Pulmonary artery endothelial cell (primary cell): ENCODE measurements around the gene PLCH2. TPM values are rescaled to one million over a fixed set of nuclear protein-coding genes. Genes with fewer than 3 reads are reported as not detected.
"Not testable (repeated sequence)": the region's sequence is repeated elsewhere in the genome, so short reads cannot be mapped to it uniquely, and the experiment has no call there.

ENCODE experiments used
- DNase-seq: peaks from one replicate; pipeline ENCODE4 v3.0.0-alpha.2; 2011; ENCODE audit warnings: low read depth, low spot score
- total RNA-seq: library from RNA; depleted of rRNA; stranded (reverse); fragments of >200 nt; gene quantifications from 2 replicates; pipeline ENCODE4 v1.2.3, GENCODE V29; 2014

PLCH2 gene
- total RNA-seq, 1 donor from 2014 or later = 0.13 TPM

- no peak for DNase-seq
Measured at GRCh38 chr1:2544875-2545640, 69.0 kb downstream of the PLCH2 start.

- peak; percentile 46 for DNase-seq
Measured at GRCh38 chr1:2545754-2546514, 69.8 kb downstream of the PLCH2 start.

GRCh38 chr1:2546515-2547209 is 70.6 kb downstream of the PLCH2 start:
- DNase-seq = peak; percentile 29

- DNase-seq = no peak
Measured at GRCh38 chr1:2547210-2548067, 71.3 kb downstream of the PLCH2 start.

GRCh38 chr1:2548068-2548589 is 72.0 kb downstream of the PLCH2 start:
- DNase-seq = no peak

GRCh38 chr1:2549367-2550029 is 73.4 kb downstream of the PLCH2 start:
- DNase-seq = not testable (repeated sequence)

- not testable (repeated sequence) for DNase-seq
Measured at GRCh38 chr1:2550309-2550861, 74.3 kb downstream of the PLCH2 start.

GRCh38 chr1:2551544-2551943 is 75.5 kb downstream of the PLCH2 start:
- not testable (repeated sequence) for DNase-seq

- DNase-seq = no peak
Measured at GRCh38 chr1:2552189-2552588, 76.1 kb downstream of the PLCH2 start.

- DNase-seq = not testable (repeated sequence)
Measured at GRCh38 chr1:2553076-2553475, 77.0 kb downstream of the PLCH2 start.

- DNase-seq = no peak
Measured at GRCh38 chr1:2553871-2554620, 78.0 kb downstream of the PLCH2 start.

- DNase-seq = no peak
Measured at GRCh38 chr1:2554621-2555387, 78.7 kb downstream of the PLCH2 start.

Other genes starting within 250 kb of the PLCH2 start
- 18.7 and 20.8 TPM in 2 replicates for gene SKI, start 248.0 kb upstream of the PLCH2 start, total RNA-seq
- gene MORN1, start 84.7 kb upstream of the PLCH2 start, total RNA-seq = 4.1 and 4.3 TPM in 2 replicates
- gene RER1, start 84.4 kb upstream of the PLCH2 start, total RNA-seq = 88.8 and 97.9 TPM in 2 replicates
- 33.7 and 41.0 TPM in 2 replicates for gene PEX10, start 63.7 kb upstream of the PLCH2 start, total RNA-seq
- 22.4 and 28.4 TPM in 2 replicates for gene PANK4, start 50.3 kb downstream of the PLCH2 start, total RNA-seq
- not detected in 2 replicates for gene HES5, start 54.0 kb downstream of the PLCH2 start, total RNA-seq
- 25.5 and 41.0 TPM in 2 replicates for gene TNFRSF14, start 80.1 kb downstream of the PLCH2 start, total RNA-seq
- 29.9 and 36.0 TPM in 2 replicates for gene PRXL2B, start 110.5 kb downstream of the PLCH2 start, total RNA-seq
- gene MMEL1, start 156.7 kb downstream of the PLCH2 start, total RNA-seq = 2.7 and 3.7 TPM in 2 replicates